ENCODE data around the gene CCDC127. TPM values are rescaled to one million over a fixed set of nuclear protein-coding genes. Genes with fewer than 3 reads are reported as not detected.
A peak's percentile ranks its signal among the peaks of the same experiment; 100 is the strongest.
"Not testable (repeated sequence)": the region's sequence is repeated elsewhere in the genome, so short reads cannot be mapped to it uniquely, and the experiment has no call there.

CCDC127 gene
- total RNA-seq, 3 donors from 2014 or later: 4.7 to 7.8 (median 5.7) TPM

- not testable (repeated sequence) for H3K4me3 Mint-ChIP-seq; DNase-seq; H3K9me3 Mint-ChIP-seq; H3K27me3 Mint-ChIP-seq (ENCODE audit: low read depth); ATAC-seq; H3K4me1 Mint-ChIP-seq (ENCODE audit: low read depth)
- peaks cover 46% of the 10 kb centered on the region for H3K36me3 Mint-ChIP-seq (ENCODE audit: insufficient read depth)
Measured at GRCh38 chr5:245717-246116, 27.8 kb upstream of the CCDC127 start.

- not testable (repeated sequence) for H3K9me3 Mint-ChIP-seq; DNase-seq; ATAC-seq; H3K27me3 Mint-ChIP-seq (ENCODE audit: low read depth); H3K4me1 Mint-ChIP-seq (ENCODE audit: low read depth); H3K4me3 Mint-ChIP-seq
- peaks cover 49% of the 10 kb centered on the region for H3K36me3 Mint-ChIP-seq (ENCODE audit: insufficient read depth)
Measured at GRCh38 chr5:243683-244367, 25.9 kb upstream of the CCDC127 start.

- peaks cover 35% of the 10 kb centered on the region for H3K36me3 Mint-ChIP-seq (ENCODE audit: insufficient read depth)
- not testable (repeated sequence) for H3K4me1 Mint-ChIP-seq (ENCODE audit: low read depth); H3K27me3 Mint-ChIP-seq (ENCODE audit: low read depth); ATAC-seq; H3K4me3 Mint-ChIP-seq; DNase-seq; H3K9me3 Mint-ChIP-seq
Measured at GRCh38 chr5:241045-241669, 23.2 kb upstream of the CCDC127 start.

GRCh38 chr5:240550-240949, 22.6 kb upstream of the CCDC127 start:
- H3K36me3 Mint-ChIP-seq (ENCODE audit: insufficient read depth): peaks cover 31% of the 10 kb centered on the region
- not testable (repeated sequence) for DNase-seq

GRCh38 chr5:237931-238330, 20.0 kb upstream of the CCDC127 start:
- not testable (repeated sequence) for H3K9me3 Mint-ChIP-seq; H3K4me1 Mint-ChIP-seq (ENCODE audit: low read depth); H3K27me3 Mint-ChIP-seq (ENCODE audit: low read depth); DNase-seq; ATAC-seq; H3K4me3 Mint-ChIP-seq
- peaks cover 39% of the 10 kb centered on the region for H3K36me3 Mint-ChIP-seq (ENCODE audit: insufficient read depth)

More at GRCh38 chr5:240550-240949, 22.6 kb upstream of the CCDC127 start:
- H3K4me3 Mint-ChIP-seq; H3K9me3 Mint-ChIP-seq; H3K4me1 Mint-ChIP-seq (ENCODE audit: low read depth); ATAC-seq; H3K27me3 Mint-ChIP-seq (ENCODE audit: low read depth): not testable (repeated sequence)

GRCh38 chr5:235527-235926, 17.6 kb upstream of the CCDC127 start:
- not testable (repeated sequence) for H3K4me3 Mint-ChIP-seq; ATAC-seq; H3K9me3 Mint-ChIP-seq; H3K4me1 Mint-ChIP-seq (ENCODE audit: low read depth); DNase-seq; H3K27me3 Mint-ChIP-seq (ENCODE audit: low read depth)
- peaks cover 38% of the 10 kb centered on the region for H3K36me3 Mint-ChIP-seq (ENCODE audit: insufficient read depth)

- H3K27me3 Mint-ChIP-seq (ENCODE audit: low read depth): no peaks in the 10 kb centered on the region
- H3K4me1 Mint-ChIP-seq (ENCODE audit: low read depth): no peaks in the 10 kb centered on the region
- ATAC-seq (no peak), DNase-seq (no peak)
- no peaks in the 10 kb centered on the region for H3K9me3 Mint-ChIP-seq
- H3K4me3 Mint-ChIP-seq: no peak overlapping the region
- peaks cover 34% of the 10 kb centered on the region for H3K36me3 Mint-ChIP-seq (ENCODE audit: insufficient read depth)
Measured at GRCh38 chr5:234450-234849, 16.5 kb upstream of the CCDC127 start.

GRCh38 chr5:233426-233825, 15.5 kb upstream of the CCDC127 start:
- not testable (repeated sequence) for H3K4me1 Mint-ChIP-seq (ENCODE audit: low read depth); H3K4me3 Mint-ChIP-seq; ATAC-seq; H3K9me3 Mint-ChIP-seq; DNase-seq; H3K27me3 Mint-ChIP-seq (ENCODE audit: low read depth)
- peaks cover 40% of the 10 kb centered on the region for H3K36me3 Mint-ChIP-seq (ENCODE audit: insufficient read depth)

- H3K27me3 Mint-ChIP-seq (ENCODE audit: low read depth): no peaks in the 10 kb centered on the region
- DNase-seq (no peak), ATAC-seq (peak in 1 of 2 donors; percentile 37)
- no peak overlapping the region for H3K4me3 Mint-ChIP-seq
- peaks cover 46% of the 10 kb centered on the region for H3K36me3 Mint-ChIP-seq (ENCODE audit: insufficient read depth)
- no peaks in the 10 kb centered on the region for H3K9me3 Mint-ChIP-seq
- no peaks in the 10 kb centered on the region for H3K4me1 Mint-ChIP-seq (ENCODE audit: low read depth)
Measured at GRCh38 chr5:231661-232060, 13.7 kb upstream of the CCDC127 start.

- H3K36me3 Mint-ChIP-seq (ENCODE audit: insufficient read depth): peaks cover 50% of the 10 kb centered on the region
- ATAC-seq: no peak
- no peak for DNase-seq
- H3K4me1 Mint-ChIP-seq (ENCODE audit: low read depth): no peaks in the 10 kb centered on the region
- H3K9me3 Mint-ChIP-seq: no peaks in the 10 kb centered on the region
- no peak overlapping the region for H3K4me3 Mint-ChIP-seq
- no peaks in the 10 kb centered on the region for H3K27me3 Mint-ChIP-seq (ENCODE audit: low read depth)
Measured at GRCh38 chr5:230711-231110, 12.8 kb upstream of the CCDC127 start.

GRCh38 chr5:228886-229285, 10.9 kb upstream of the CCDC127 start:
- Mint-ChIP-seq H3K36me3 (ENCODE audit: insufficient read depth) (peaks cover 50% of the 10 kb centered on the region), H3K9me3 (no peaks in the 10 kb centered on the region)
- no peak for DNase-seq

GRCh38 chr5:227375-227774, 9.4 kb upstream of the CCDC127 start:
- H3K9me3 Mint-ChIP-seq; H3K27me3 Mint-ChIP-seq (ENCODE audit: low read depth); H3K4me3 Mint-ChIP-seq; DNase-seq; ATAC-seq: not testable (repeated sequence)
- Mint-ChIP-seq H3K36me3 (ENCODE audit: insufficient read depth) (peaks cover 47% of the 10 kb centered on the region), H3K4me1 (ENCODE audit: low read depth) (peaks cover 13% of the 10 kb centered on the region)

More at GRCh38 chr5:228886-229285, 10.9 kb upstream of the CCDC127 start:
- H3K4me1 Mint-ChIP-seq (ENCODE audit: low read depth): no peaks in the 10 kb centered on the region
- no peak overlapping the region for H3K4me3 Mint-ChIP-seq
- ATAC-seq: no peak
- H3K27me3 Mint-ChIP-seq (ENCODE audit: low read depth): no peaks in the 10 kb centered on the region

- ATAC-seq: no peak
- Mint-ChIP-seq H3K36me3 (ENCODE audit: insufficient read depth) (peaks cover 34% of the 10 kb centered on the region), H3K4me3 (no peak overlapping the region), H3K4me1 (ENCODE audit: low read depth) (peaks cover 32% of the 10 kb centered on the region), H3K9me3 (no peaks in the 10 kb centered on the region), H3K27me3 (ENCODE audit: low read depth) (no peaks in the 10 kb centered on the region)
- DNase-seq: no peak
Measured at GRCh38 chr5:225334-225733, 7.4 kb upstream of the CCDC127 start.

GRCh38 chr5:223791-224190, 5.8 kb upstream of the CCDC127 start:
- peaks cover 35% of the 10 kb centered on the region for H3K4me1 Mint-ChIP-seq (ENCODE audit: low read depth)
- DNase-seq (no peak), ATAC-seq (no peak)
- no peaks in the 10 kb centered on the region for H3K27me3 Mint-ChIP-seq (ENCODE audit: low read depth)
- H3K4me3 Mint-ChIP-seq: no peak overlapping the region
- H3K36me3 Mint-ChIP-seq (ENCODE audit: insufficient read depth): peaks cover 27% of the 10 kb centered on the region
- no peaks in the 10 kb centered on the region for H3K9me3 Mint-ChIP-seq
